ENCODE data around the gene CCL28. TPM values are rescaled to one million over a fixed set of nuclear protein-coding genes. Genes with fewer than 3 reads are reported as not detected.
"Not testable (repeated sequence)": the region's sequence is repeated elsewhere in the genome, so short reads cannot be mapped to it uniquely, and the experiment has no call there.

CCL28 gene
- total RNA-seq, 1 experiment from 2014 or later: 4.2 TPM

GRCh38 chr5:43410414-43410813 is 1.8 kb downstream of the CCL28 start:
- DNase-seq (ENCODE audit: low spot score): no peak

- DNase-seq (ENCODE audit: low spot score): peak; percentile 26
These were observed 2.4 kb downstream of the CCL28 start for GRCh38 chr5:43409809-43410271.

GRCh38 chr5:43402524-43403066 is 9.6 kb downstream of the CCL28 start:
- peak; percentile 71 for DNase-seq (ENCODE audit: low spot score)

GRCh38 chr5:43401827-43402226 is 10.4 kb downstream of the CCL28 start:
- DNase-seq (ENCODE audit: low spot score): peak; percentile 70

- no peak for DNase-seq (ENCODE audit: low spot score)
These were observed 12.1 kb downstream of the CCL28 start for GRCh38 chr5:43400082-43400481.

- DNase-seq (ENCODE audit: low spot score): peak; percentile 69
These were observed 15.4 kb downstream of the CCL28 start for GRCh38 chr5:43396762-43397304.

GRCh38 chr5:43390471-43390870 is 21.7 kb downstream of the CCL28 start:
- DNase-seq (ENCODE audit: low spot score): no peak

- peak; percentile 97 for DNase-seq (ENCODE audit: low spot score)
These were observed 22.4 kb downstream of the CCL28 start for GRCh38 chr5:43389679-43390329.

- no peak for DNase-seq (ENCODE audit: low spot score)
These were observed 25.2 kb downstream of the CCL28 start for GRCh38 chr5:43386960-43387362.

GRCh38 chr5:43376496-43377140 is 35.6 kb downstream of the CCL28 start:
- DNase-seq (ENCODE audit: low spot score): no peak

- no peak for DNase-seq (ENCODE audit: low spot score)
These were observed 40.4 kb downstream of the CCL28 start for GRCh38 chr5:43371821-43372220.

GRCh38 chr5:43370352-43370751 is 41.8 kb downstream of the CCL28 start:
- no peak for DNase-seq (ENCODE audit: low spot score)

- no peak for DNase-seq (ENCODE audit: low spot score)
These were observed 42.5 kb downstream of the CCL28 start for GRCh38 chr5:43369651-43370050.

- DNase-seq (ENCODE audit: low spot score): no peak
These were observed 44.1 kb downstream of the CCL28 start for GRCh38 chr5:43367909-43368669.

GRCh38 chr5:43367453-43367852 is 44.7 kb downstream of the CCL28 start:
- DNase-seq (ENCODE audit: low spot score): no peak

GRCh38 chr5:43366680-43367246 is 45.4 kb downstream of the CCL28 start:
- DNase-seq (ENCODE audit: low spot score): not testable (repeated sequence)

GRCh38 chr5:43365155-43365554 is 47.0 kb downstream of the CCL28 start:
- not testable (repeated sequence) for DNase-seq (ENCODE audit: low spot score)

GRCh38 chr5:43363445-43364152 is 48.6 kb downstream of the CCL28 start:
- DNase-seq (ENCODE audit: low spot score): no peak

- no peak for DNase-seq (ENCODE audit: low spot score)
These were observed 49.3 kb downstream of the CCL28 start for GRCh38 chr5:43362725-43363435.

- DNase-seq (ENCODE audit: low spot score): no peak
These were observed 53.5 kb downstream of the CCL28 start for GRCh38 chr5:43358726-43359125.

All from HT-29 (cell line).